ENCODE data around the gene IFNB1. TPM values are rescaled to one million over a fixed set of nuclear protein-coding genes. Genes with fewer than 3 reads are reported as not detected.

The IFNB1 gene
- total and polyA plus RNA-seq, 2 of the 4 experiments (the other 2 are of a cell fraction) = not detected

DNA sequence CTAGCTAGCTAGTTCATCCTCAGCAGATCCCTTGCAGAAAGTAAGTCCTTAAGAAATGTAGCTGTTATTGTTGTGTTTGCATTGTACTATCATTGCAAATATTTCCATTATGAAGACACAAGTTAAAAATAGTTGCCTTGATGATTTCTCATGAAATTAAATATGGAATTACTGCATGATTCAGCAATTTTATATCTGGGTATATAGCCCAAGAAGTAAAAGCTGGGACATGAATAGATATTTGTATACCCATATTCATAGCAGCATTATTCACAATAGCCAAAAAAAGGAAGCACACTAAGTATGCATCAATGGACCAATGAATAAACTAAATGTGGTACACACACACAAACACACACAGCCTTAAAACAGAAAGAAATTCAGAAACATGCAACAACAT, 6.8 kb downstream of the IFNB1 start:
- H4K8ac ChIP-seq (ENCODE audit: low read depth in 2 of 2, low read length in 2 of 2) = no peak overlapping the region
- H3K4me3 ChIP-seq (ENCODE audit: insufficient read depth, low read depth, low read length) = no peak overlapping the region
- TF ChIP-seq NFE2L2 (IDR thresholded peaks at IDR 0.05; ENCODE audit: low read depth, low read length) (peak; percentile 81), USF2 (IDR thresholded peaks at IDR 0.05; ENCODE audit: low read depth, low read length) (no peak), POLR2A (IDR thresholded peaks at IDR 0.05; ENCODE audit: low read depth, low read length) (no peak), MAFK (IDR thresholded peaks at IDR 0.05; ENCODE audit: low read depth, low read length) (peak; percentile 35; the same call in 1 of the 2 replicates), RFX5 (IDR thresholded peaks at IDR 0.05; ENCODE audit: low read depth, low read length) (no peak)
- TF ChIP-seq, protein P1, sequence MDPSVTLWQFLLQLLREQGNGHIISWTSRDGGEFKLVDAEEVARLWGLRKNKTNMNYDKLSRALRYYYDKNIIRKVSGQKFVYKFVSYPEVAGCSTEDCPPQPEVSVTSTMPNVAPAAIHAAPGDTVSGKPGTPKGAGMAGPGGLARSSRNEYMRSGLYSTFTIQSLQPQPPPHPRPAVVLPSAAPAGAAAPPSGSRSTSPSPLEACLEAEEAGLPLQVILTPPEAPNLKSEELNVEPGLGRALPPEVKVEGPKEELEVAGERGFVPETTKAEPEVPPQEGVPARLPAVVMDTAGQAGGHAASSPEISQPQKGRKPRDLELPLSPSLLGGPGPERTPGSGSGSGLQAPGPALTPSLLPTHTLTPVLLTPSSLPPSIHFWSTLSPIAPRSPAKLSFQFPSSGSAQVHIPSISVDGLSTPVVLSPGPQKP (IDR thresholded peaks at IDR 0.05; ENCODE audit: borderline replicate concordance, low read depth, low read length) = no peak
- no peak overlapping the region for H2BK15ac ChIP-seq (ENCODE audit: low read depth, low read length)
- H2BK20ac ChIP-seq (ENCODE audit: low read depth, low read length) = no peak overlapping the region
- ATAC-seq (ENCODE audit: low read depth) = no peak
- in situ Hi-C loops (cut with MboI; ENCODE audit: low sequenced_read_pairs) = no loop called here
- no peak overlapping the region for H4K5ac ChIP-seq (ENCODE audit: low read depth, low read length)
- POLR2A ChIA-PET (ENCODE audit: unreplicated experiment) = no interaction called here
- H2AK5ac ChIP-seq (ENCODE audit: low read depth, low read length) = no peak overlapping the region
- BruUV-seq (replicated peaks) = no TSS peak
- no peaks in the 10 kb centered on the region for H3K9me3 ChIP-seq (ENCODE audit: control insufficient read depth, insufficient read depth, low read length)
- dilution Hi-C loops (cut with HindIII; ENCODE audit: low sequenced_read_pairs, unreplicated experiment) = no loop called here
- H3K18ac ChIP-seq (ENCODE audit: low read depth, low read length) = no peak overlapping the region
- H3K56ac ChIP-seq (ENCODE audit: extremely low read depth, insufficient read depth, low read length) = no peak overlapping the region
- no peak overlapping the region for H2AK9ac ChIP-seq (replicated peaks; ENCODE audit: low read depth, low read length, poor library complexity)
- no peak overlapping the region for H3K4ac ChIP-seq (ENCODE audit: low read depth, low read length)
- no peak overlapping the region for H3K4me2 ChIP-seq (ENCODE audit: low read depth, low read length)
- H4K20me1 ChIP-seq (ENCODE audit: insufficient read depth, low read length) = no peaks in the 10 kb centered on the region; the same call in 1 of the 2 replicates
- no peaks in the 10 kb centered on the region for H3K27me3 ChIP-seq (ENCODE audit: control insufficient read depth, insufficient read depth, low read length)
- no peaks in the 10 kb centered on the region for H3K36me3 ChIP-seq (ENCODE audit: control insufficient read depth, insufficient read depth, low read length)
- H2AFZ ChIP-seq (replicated peaks; ENCODE audit: low read length, poor library complexity) = no peak overlapping the region
- no peak overlapping the region for H2BK120ac ChIP-seq (ENCODE audit: low read depth, low read length)
- DNase-seq = peak; percentile 2
- no peak overlapping the region for H4K91ac ChIP-seq (ENCODE audit: insufficient read depth, low read depth, low read length)
- H2BK5ac ChIP-seq (ENCODE audit: low read depth, low read length, poor library complexity, severe bottlenecking) = no peak overlapping the region
- no peak overlapping the region for H3K9ac ChIP-seq (ENCODE audit: low read depth, low read length)
- H3K9me1 ChIP-seq (ENCODE audit: insufficient read depth, low read length) = no peaks in the 10 kb centered on the region; the same call in 1 of the 2 replicates
- H3K23ac ChIP-seq (ENCODE audit: low read depth, low read length) = no peak overlapping the region
- intact Hi-C loops (cut with micrococcal nuclease) = no loop called here
- H3K79me1 ChIP-seq (ENCODE audit: low read depth in 1 of 2, low read length in 2 of 2) = no peaks in the 10 kb centered on the region
- H3K4me1 ChIP-seq (ENCODE audit: control insufficient read depth, insufficient read depth, low read length) = peaks cover 2% of the 10 kb centered on the region
- no peak overlapping the region for H3K14ac ChIP-seq (replicated peaks; ENCODE audit: low read depth, low read length)
- no peak overlapping the region for H3K27ac ChIP-seq (ENCODE audit: insufficient read depth, low read length)
- CTCF ChIA-PET = interaction anchor here (0.7 kb wide), 1 partner anchor 12 kb away, joined by 3 read pairs; no protein-coding TSS in a partner anchor

Measured in IMR-90 (cell line).